NCI-H2227 (cell line): ENCODE measurements around the gene C8B.

Experiments
- DNase-seq: peaks from one replicate; lab custom pipeline; 2025; ENCODE audit not compliant: unreplicated experiment; lab: John Stamatoyannopoulos, UW

The C8B gene

DNA sequence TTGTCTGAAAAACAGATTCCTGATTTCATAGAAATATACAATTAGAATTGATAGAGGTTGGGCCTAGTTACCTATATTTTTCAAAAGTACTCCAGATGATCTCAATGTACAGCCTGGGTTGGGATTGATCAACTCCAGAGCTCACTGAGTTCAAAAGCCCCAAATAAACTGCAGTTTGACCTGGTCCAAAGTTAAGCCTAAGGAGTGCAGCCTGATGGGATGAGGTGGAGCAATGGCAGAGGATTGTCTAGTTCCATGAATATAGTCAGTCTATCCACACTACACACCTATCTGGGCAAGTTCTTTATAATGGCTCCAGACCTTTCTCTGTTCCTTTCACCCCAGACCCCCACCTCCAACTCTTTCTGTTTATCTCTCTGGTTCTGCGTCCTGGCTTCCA, 62.0 kb downstream of the C8B start:
- DNase-seq: no peak

DNA sequence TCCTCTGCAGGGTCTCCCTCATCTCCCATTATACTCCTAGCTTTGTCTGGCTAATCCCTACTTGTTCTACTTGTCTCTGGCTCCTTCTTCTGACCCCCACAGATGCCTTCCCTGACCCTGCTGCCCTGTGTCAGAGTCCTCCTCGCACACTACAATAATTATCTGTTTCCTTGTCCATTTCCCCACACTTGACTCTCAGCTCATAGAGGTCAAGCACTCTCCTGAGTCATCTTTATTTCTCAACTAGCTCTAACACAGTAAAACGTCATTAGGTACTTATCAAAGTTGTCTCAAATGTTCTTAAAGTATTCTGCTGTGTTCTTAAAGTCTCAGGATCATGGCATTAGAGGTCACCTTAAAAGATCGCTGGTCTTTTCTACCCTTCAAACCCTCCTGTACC, 64.1 kb downstream of the C8B start:
- no peak for DNase-seq

DNA sequence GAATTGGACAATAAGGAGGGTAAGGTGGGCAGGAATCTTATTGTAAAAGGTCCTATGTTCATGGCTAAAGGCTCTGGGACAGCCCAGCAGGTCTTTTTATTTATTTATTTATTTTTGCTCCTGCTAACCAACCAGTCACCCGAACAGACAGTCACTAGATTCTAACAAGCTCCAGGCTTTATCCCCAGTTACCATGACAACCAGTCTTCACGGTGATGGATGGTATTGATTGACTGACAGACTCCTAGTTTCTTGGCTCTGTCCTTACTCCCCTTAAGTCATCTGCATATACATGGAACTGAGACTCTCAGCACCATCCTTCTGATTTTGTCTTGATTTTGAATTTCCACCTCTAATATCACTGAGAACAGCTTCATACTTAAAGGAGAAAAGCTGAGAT, 66.9 kb downstream of the C8B start:
- DNase-seq: no peak

DNA sequence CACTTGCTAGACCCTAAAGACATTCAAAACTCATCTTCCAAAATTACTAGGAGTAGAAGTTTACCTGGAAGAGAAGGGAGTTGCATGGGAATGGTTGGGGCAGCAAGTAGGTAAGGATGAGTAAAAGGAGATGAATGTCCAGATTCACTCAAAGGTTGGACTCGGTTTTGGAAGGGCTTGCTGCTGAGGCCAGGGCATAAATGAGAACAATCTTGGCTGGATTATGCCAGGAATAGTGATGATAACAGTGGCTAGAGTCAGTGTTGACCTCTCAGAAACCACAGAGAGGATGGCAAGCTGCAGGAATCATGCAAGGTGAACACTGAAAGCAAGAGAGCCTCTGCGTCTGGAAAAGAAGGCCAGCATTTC, 67.8 kb downstream of the C8B start:
- no peak for DNase-seq

DNA sequence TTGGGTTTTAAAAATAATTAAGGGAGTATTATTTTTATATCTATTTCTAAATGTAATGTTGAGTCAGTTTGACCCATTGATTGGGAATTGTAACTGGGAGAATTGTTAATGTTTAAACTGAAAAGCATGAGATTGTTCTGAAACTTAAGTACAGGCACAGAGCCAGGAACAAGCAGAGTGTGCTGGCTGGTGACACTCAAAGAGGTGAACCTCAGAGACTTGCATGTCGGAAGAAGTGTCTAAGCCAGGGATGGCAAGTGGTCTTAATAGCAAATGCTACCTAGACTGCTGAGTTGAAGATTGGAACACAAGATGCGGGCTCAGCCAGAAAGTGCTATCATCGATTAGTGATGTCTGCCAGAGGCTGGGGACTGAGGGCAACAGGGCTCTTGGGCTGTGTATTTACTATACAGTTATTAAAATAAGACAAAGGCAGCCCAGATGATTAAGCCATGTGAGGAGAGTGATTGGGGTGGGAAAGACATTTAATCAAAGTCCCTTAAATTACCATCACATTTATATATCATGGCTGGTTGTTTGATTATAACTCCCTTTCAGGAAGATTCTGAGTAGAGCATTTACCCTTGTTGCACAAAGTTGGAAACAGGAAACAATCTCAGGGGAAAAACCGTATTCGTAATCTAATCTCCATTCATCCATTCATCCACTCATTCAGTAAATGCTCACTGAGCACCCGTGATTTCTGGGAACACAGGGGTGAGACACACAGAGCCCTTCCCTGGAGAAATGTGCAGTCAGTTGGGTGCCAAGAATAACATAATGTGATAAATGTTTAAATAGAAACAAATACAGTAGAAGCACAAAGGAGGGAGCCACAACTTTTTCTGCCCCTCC, 68.4 kb downstream of the C8B start:
- DNase-seq: no peak

DNA sequence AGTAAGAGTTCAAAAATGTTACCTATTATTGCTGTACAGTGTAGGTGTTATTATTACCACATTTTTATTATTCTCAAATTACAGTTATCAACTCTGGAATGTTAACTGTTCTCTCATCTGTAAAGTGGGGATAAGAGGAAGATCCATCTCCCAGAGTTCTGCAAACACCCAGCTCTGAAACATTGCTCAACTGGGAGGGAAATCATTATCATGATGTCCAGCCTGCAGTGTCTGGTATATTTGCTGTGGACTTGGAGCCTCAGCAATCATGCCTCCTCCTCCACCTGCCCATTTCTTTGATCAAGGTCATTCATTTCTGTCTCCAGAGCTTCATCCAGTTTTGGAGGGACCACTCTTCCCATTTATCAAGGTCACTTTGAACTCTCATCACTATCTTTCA, 71.8 kb downstream of the C8B start:
- DNase-seq: no peak

DNA sequence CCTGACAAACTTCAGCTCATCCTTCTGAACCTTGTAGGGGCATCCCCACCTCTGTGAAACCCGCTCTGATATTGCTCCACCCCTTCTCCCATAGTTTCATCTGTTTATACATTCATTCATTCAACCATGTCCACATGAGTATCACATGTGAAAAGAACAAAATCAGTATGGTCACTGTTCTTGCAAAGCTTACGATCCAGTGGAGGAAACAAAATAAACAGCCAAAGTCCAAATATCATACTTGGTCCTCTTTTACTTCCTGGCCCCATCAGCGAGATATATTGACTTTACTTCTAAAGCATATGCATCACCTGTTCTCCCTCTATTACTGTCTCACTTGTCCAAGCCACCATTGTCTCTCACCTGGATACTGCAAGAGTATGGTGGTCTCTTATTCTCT, 75.6 kb downstream of the C8B start:
- no peak for DNase-seq

DNA sequence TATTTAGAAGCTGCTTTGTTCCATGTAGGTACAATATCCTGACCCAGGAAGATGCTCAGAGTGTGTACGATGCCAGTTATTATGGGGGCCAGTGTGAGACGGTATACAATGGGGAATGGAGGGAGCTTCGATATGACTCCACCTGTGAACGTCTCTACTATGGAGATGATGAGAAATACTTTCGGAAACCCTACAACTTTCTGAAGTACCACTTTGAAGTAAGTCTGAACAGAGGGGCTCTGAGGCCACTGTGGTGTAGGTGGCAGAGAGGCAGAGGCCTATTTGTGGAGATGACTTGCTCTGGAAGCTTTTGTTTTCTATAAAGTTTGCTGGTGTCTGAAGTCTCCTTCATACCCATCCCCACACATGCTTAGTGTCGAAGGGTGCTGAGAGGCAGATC, 84.4 kb downstream of the C8B start:
- no peak for DNase-seq

DNA sequence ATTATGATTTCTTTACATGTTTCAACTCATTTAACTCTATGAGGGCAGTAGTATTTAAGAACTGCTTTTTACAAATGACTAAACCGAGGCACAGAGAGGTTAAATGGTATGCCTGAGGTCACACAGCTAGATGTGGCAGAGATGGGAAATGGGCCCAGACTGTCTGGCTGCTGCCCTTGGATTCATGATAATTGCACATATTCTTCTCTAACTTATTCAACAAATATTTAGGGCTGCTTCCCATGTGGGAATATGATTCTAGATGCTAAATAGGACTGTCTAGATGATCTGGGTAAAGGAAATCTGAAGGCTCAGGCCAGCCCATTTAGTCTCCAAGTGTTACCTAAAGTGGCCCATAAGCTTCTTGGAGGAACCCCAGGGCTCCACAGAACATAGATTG, 85.0 kb downstream of the C8B start:
- DNase-seq: no peak
